ENCODE measurements around the gene USP53. TPM values are rescaled to one million over a fixed set of nuclear protein-coding genes. Genes with fewer than 3 reads are reported as not detected.

Gene USP53
- total and polyA plus RNA-seq, 2 of the 13 experiments (the other 11 are each of a cell fraction or from before 2014, with no cell fraction given): 5.3 to 8.1 TPM

- TF ChIP-seq ZNF609 (CRISPR knock-in tag; IDR thresholded peaks at IDR 0.05; ENCODE audit: borderline replicate concordance): no peak
- TF ChIP-seq RXRA (CRISPR knock-in tag; IDR thresholded peaks at IDR 0.05): no peak
- TF ChIP-seq RAD51 (IDR thresholded peaks at IDR 0.05; ENCODE audit: borderline replicate concordance): no peak
- TF ChIP-seq PRDM4 (CRISPR knock-in tag; IDR thresholded peaks at IDR 0.05; ENCODE audit: borderline replicate concordance): no peak
- no peak for TF ChIP-seq ZNF678 (CRISPR knock-in tag; IDR thresholded peaks at IDR 0.05)
- peak; percentile 68 for TF ChIP-seq ERF (CRISPR knock-in tag; IDR thresholded peaks at IDR 0.05)
- no peak for TF ChIP-seq SETDB1 (CRISPR knock-in tag; IDR thresholded peaks at IDR 0.05; ENCODE audit: borderline replicate concordance)
- TF ChIP-seq HOXA3 (CRISPR knock-in tag; IDR thresholded peaks at IDR 0.05): no peak
- TF ChIP-seq SAP130 (CRISPR knock-in tag; IDR thresholded peaks at IDR 0.05; ENCODE audit: low read depth): peak; percentile 48; the same call in 1 of the 2 replicates
- no peak for TF ChIP-seq ZNF713 (CRISPR knock-in tag; IDR thresholded peaks at IDR 0.05)
- TF ChIP-seq ZNF784 (CRISPR knock-in tag; IDR thresholded peaks at IDR 0.05; ENCODE audit: borderline replicate concordance): no peak
- no peak for TF ChIP-seq MLLT10 (CRISPR knock-in tag; IDR thresholded peaks at IDR 0.05)
- no peak for TF ChIP-seq BCL6 (CRISPR knock-in tag; IDR thresholded peaks at IDR 0.05)
- TF ChIP-seq PAWR (CRISPR knock-in tag; IDR thresholded peaks at IDR 0.05; ENCODE audit: borderline replicate concordance): no peak
- TF ChIP-seq ZNF556 (CRISPR knock-in tag; IDR thresholded peaks at IDR 0.05; ENCODE audit: borderline replicate concordance): no peak
- TF ChIP-seq ZBTB21 (CRISPR knock-in tag; IDR thresholded peaks at IDR 0.05): no peak
- TF ChIP-seq KDM5B (CRISPR knock-in tag; IDR thresholded peaks at IDR 0.05; ENCODE audit: borderline replicate concordance): no peak
- no peak for TF ChIP-seq ZNF234 (CRISPR knock-in tag; conservative IDR thresholded peaks at IDR 0.05)
- TF ChIP-seq MTA1 (CRISPR knock-in tag; IDR thresholded peaks at IDR 0.05; ENCODE audit: borderline replicate concordance): no peak
- no peak for TF ChIP-seq NR2F1 (CRISPR knock-in tag; IDR thresholded peaks at IDR 0.05)
- TF ChIP-seq SALL2 (CRISPR knock-in tag; IDR thresholded peaks at IDR 0.05): no peak
- TF ChIP-seq YEATS2 (CRISPR knock-in tag; IDR thresholded peaks at IDR 0.05; ENCODE audit: borderline replicate concordance): no peak; the same call in 1 of the 2 replicates
- TF ChIP-seq RFXAP (CRISPR knock-in tag; IDR thresholded peaks at IDR 0.05; ENCODE audit: borderline replicate concordance): no peak
Measured at GRCh38 chr4:119302073-119302832, 89.7 kb downstream of the USP53 start (continued).
